CD4-positive, alpha-beta T cell treated with Interleukin-21 for 1 hour (primary cell): ENCODE measurements around the gene BCO1.
"Not testable (repeated sequence)": the region's sequence is repeated elsewhere in the genome, so short reads cannot be mapped to it uniquely, and the experiment has no call there.

ENCODE experiments used
- DNase-seq: peaks from one replicate; pipeline ENCODE4 v3.0.0-alpha.2; 2020

BCO1 gene

GRCh38 chr16:81238296-81239011 is at the start of gene BCO1:
Gene BCO1 (plus strand): TSS chr16:81238689. CDS start chr16:81238909, 220 bp downstream.
- no peak for DNase-seq

- DNase-seq, result no peak
Measured at GRCh38 chr16:81189100-81189664, 49.3 kb upstream of the BCO1 start.

- DNase-seq, result no peak
Measured at GRCh38 chr16:81190667-81191066, 47.8 kb upstream of the BCO1 start.

GRCh38 chr16:81195885-81196534 is 42.5 kb upstream of the BCO1 start:
- no peak for DNase-seq

GRCh38 chr16:81198635-81199034 is 39.9 kb upstream of the BCO1 start:
- DNase-seq, result no peak

GRCh38 chr16:81201267-81201666 is 37.2 kb upstream of the BCO1 start:
- DNase-seq, result no peak

- peak; percentile 21 for DNase-seq
Measured at GRCh38 chr16:81204798-81205680, 33.5 kb upstream of the BCO1 start.

GRCh38 chr16:81207076-81207475 is 31.4 kb upstream of the BCO1 start:
- DNase-seq, result no peak

GRCh38 chr16:81210807-81211206 is 27.7 kb upstream of the BCO1 start:
- DNase-seq, result no peak

GRCh38 chr16:81212830-81213465 is 25.5 kb upstream of the BCO1 start:
- no peak for DNase-seq

GRCh38 chr16:81214745-81215166 is 23.7 kb upstream of the BCO1 start:
- no peak for DNase-seq

- no peak for DNase-seq
Measured at GRCh38 chr16:81216114-81216513, 22.4 kb upstream of the BCO1 start.

GRCh38 chr16:81216706-81217105 is 21.8 kb upstream of the BCO1 start:
- DNase-seq, result no peak

- no peak for DNase-seq
Measured at GRCh38 chr16:81219151-81219550, 19.3 kb upstream of the BCO1 start.

GRCh38 chr16:81220349-81220748 is 18.1 kb upstream of the BCO1 start:
- DNase-seq, result no peak

GRCh38 chr16:81221731-81222130 is 16.8 kb upstream of the BCO1 start:
- DNase-seq, result no peak

GRCh38 chr16:81224824-81225223 is 13.7 kb upstream of the BCO1 start:
- no peak for DNase-seq

- DNase-seq, result not testable (repeated sequence)
Measured at GRCh38 chr16:81225697-81226096, 12.8 kb upstream of the BCO1 start.

- no peak for DNase-seq
Measured at GRCh38 chr16:81227785-81228184, 10.7 kb upstream of the BCO1 start.

GRCh38 chr16:81229811-81230210 is 8.7 kb upstream of the BCO1 start:
- no peak for DNase-seq

- no peak for DNase-seq
Measured at GRCh38 chr16:81231014-81231413, 7.5 kb upstream of the BCO1 start.

GRCh38 chr16:81232740-81233367 is 5.6 kb upstream of the BCO1 start:
- no peak for DNase-seq
